IMR-90 (cell line): ENCODE measurements around the gene RAB31. TPM values are rescaled to one million over a fixed set of nuclear protein-coding genes. Genes with fewer than 3 reads are reported as not detected.

ENCODE experiments used
- ATAC-seq: fragments of 200-7000 bp; cut with Tn5 transposase; 2 replicates; pipeline ENCODE4 v1.9.1; 2020; ENCODE audit warnings: low read depth, mild to moderate bottlenecking, moderate library complexity
- BruUV-seq: library from RNA; stranded (reverse); fragments of 400-500 nt; replicated peaks from 2 replicates; lab custom pipeline; 2021; lab: Mats Ljungman, UMichigan
- CTCF ChIA-PET: fragments of 300-600 bp; formaldehyde crosslinking; extraction: SDS; loops from one replicate; lab custom pipeline; 2021; ENCODE audit warnings: antibody characterized with exemption; lab: Yijun Ruan, JAX
- POLR2A ChIA-PET: fragments of 300-600 bp; sonication (Branson Sonifier 250); formaldehyde crosslinking; loops from one replicate; lab custom pipeline; 2022; ENCODE audit warnings: antibody characterized with exemption; ENCODE audit not compliant: unreplicated experiment; lab: Charles Lee
- DNase-seq: peaks from one replicate; pipeline ENCODE4 v3.0.0; 2013
- H2AFZ ChIP-seq: replicated peaks from 2 replicates; pipeline ENCODE3; 2013; ENCODE audit warnings: low read length, mild to moderate bottlenecking; ENCODE audit not compliant: poor library complexity
- H2AK5ac ChIP-seq: 2 replicates; pipeline ENCODE4 v1.6.1; 2013; ENCODE audit warnings: low read depth, low read length, inconsistent platforms
- H2AK9ac ChIP-seq: replicated peaks from 2 replicates; pipeline ENCODE3; 2013; ENCODE audit warnings: mild to moderate bottlenecking, low read depth, low read length, moderate library complexity; ENCODE audit not compliant: poor library complexity
- H2BK120ac ChIP-seq: 2 replicates; pipeline ENCODE4 v1.6.1; 2013; ENCODE audit warnings: low read depth, low read length, inconsistent platforms
- H2BK15ac ChIP-seq: 3 replicates; pipeline ENCODE4 v1.6.1; 2013; ENCODE audit warnings: low read depth, low read length, inconsistent platforms
- H2BK20ac ChIP-seq: 2 replicates; pipeline ENCODE4 v1.6.1; 2013; ENCODE audit warnings: low read depth, mild to moderate bottlenecking, inconsistent platforms, low read length, moderate library complexity
- H2BK5ac ChIP-seq: 2 replicates; pipeline ENCODE4 v1.6.1; 2013; ENCODE audit warnings: mild to moderate bottlenecking, low read depth, low read length, inconsistent platforms; ENCODE audit not compliant: poor library complexity, severe bottlenecking
- H3K14ac ChIP-seq: replicated peaks from 2 replicates; pipeline ENCODE4 v1.6.1; 2013; ENCODE audit warnings: low read depth, low read length, inconsistent platforms
- H3K18ac ChIP-seq: 2 replicates; pipeline ENCODE4 v1.6.1; 2013; ENCODE audit warnings: low read depth, low read length, control low read depth
- H3K23ac ChIP-seq: 2 replicates; pipeline ENCODE4 v1.6.1; 2013; ENCODE audit warnings: low read depth, low read length, inconsistent platforms
- H3K27ac ChIP-seq: 2 replicates; pipeline ENCODE4 v1.5.1; 2013; ENCODE audit warnings: mild to moderate bottlenecking, control low read depth, low read length; ENCODE audit not compliant: insufficient read depth
- H3K27me3 ChIP-seq: 2 replicates; pipeline ENCODE4 v1.6.1; 2013; ENCODE audit warnings: low read length; ENCODE audit not compliant: control insufficient read depth, insufficient read depth
- H3K36me3 ChIP-seq: 2 replicates; pipeline ENCODE4 v1.6.1; 2013; ENCODE audit warnings: low read length, mixed read lengths; ENCODE audit not compliant: control insufficient read depth, insufficient read depth
- H3K4ac ChIP-seq: 2 replicates; pipeline ENCODE4 v1.6.1; 2013; ENCODE audit warnings: low read depth, low read length, inconsistent platforms
- H3K4me1 ChIP-seq: 2 replicates; pipeline ENCODE4 v1.6.1; 2013; ENCODE audit warnings: low read length, mixed read lengths; ENCODE audit not compliant: control insufficient read depth, insufficient read depth
- H3K4me2 ChIP-seq: 2 replicates; pipeline ENCODE4 v1.6.1; 2013; ENCODE audit warnings: low read depth, mild to moderate bottlenecking, control low read depth, low read length, moderate library complexity
- H3K4me3 ChIP-seq: 2 replicates; pipeline ENCODE4 v1.5.1; 2013; ENCODE audit warnings: low read depth, mild to moderate bottlenecking, control low read depth, low read length, moderate library complexity; ENCODE audit not compliant: insufficient read depth
- H3K56ac ChIP-seq: 2 replicates; pipeline ENCODE4 v1.6.1; 2013; ENCODE audit warnings: low read length, inconsistent platforms; ENCODE audit not compliant: insufficient read depth; ENCODE audit errors: extremely low read depth
- H3K79me1 ChIP-seq, 2 experiments: 2 replicates each; pipeline ENCODE4 v1.6.1; 2013; ENCODE audit warnings: low read length in 2 of 2, inconsistent platforms in 1 of 2, low read depth in 1 of 2
- H3K9ac ChIP-seq: 2 replicates; pipeline ENCODE4 v1.6.1; 2013; ENCODE audit warnings: low read depth, low read length, control low read depth
- H3K9me1 ChIP-seq: 2 replicates; pipeline ENCODE4 v1.6.1; 2013; ENCODE audit warnings: low read length, inconsistent platforms; ENCODE audit not compliant: insufficient read depth
- H3K9me3 ChIP-seq: 2 replicates; pipeline ENCODE4 v1.6.1; 2013; ENCODE audit warnings: low read length; ENCODE audit not compliant: control insufficient read depth, insufficient read depth
- H4K20me1 ChIP-seq: 2 replicates; pipeline ENCODE4 v1.6.1; 2013; ENCODE audit warnings: low read length, inconsistent platforms; ENCODE audit not compliant: insufficient read depth
- H4K5ac ChIP-seq: 2 replicates; pipeline ENCODE4 v1.6.1; 2013; ENCODE audit warnings: mild to moderate bottlenecking, low read depth, low read length, control low read depth
- H4K8ac ChIP-seq, 2 experiments: 2 replicates each; pipeline ENCODE4 v1.6.1; 2013; ENCODE audit warnings: low read depth in 2 of 2, low read length in 2 of 2, control low read depth in 1 of 2, inconsistent platforms in 1 of 2
- H4K91ac ChIP-seq: 2 replicates; pipeline ENCODE4 v1.6.1; 2013; ENCODE audit warnings: low read depth, low read length, inconsistent platforms; ENCODE audit not compliant: insufficient read depth
- BHLHE40 ChIP-seq: fragments of 150-350 bp; IDR thresholded peaks from 2 replicates; pipeline ENCODE4 v1.6.1; 2016; ENCODE audit warnings: mild to moderate bottlenecking, low read depth, low read length
- CEBPB ChIP-seq: IDR thresholded peaks from 2 replicates; pipeline ENCODE4 v1.6.1; 2012; ENCODE audit warnings: low read depth, low read length, improper control_type of control experiment
- CHD1 ChIP-seq: IDR thresholded peaks from 2 replicates; pipeline ENCODE4 v1.6.1; 2012; ENCODE audit warnings: low read depth, low read length, improper control_type of control experiment
- ELK1 ChIP-seq: fragments of 150-350 bp; IDR thresholded peaks from 2 replicates; pipeline ENCODE4 v1.6.1; 2016; ENCODE audit warnings: low read depth, mild to moderate bottlenecking, low read length, moderate library complexity, borderline replicate concordance
- MAFK ChIP-seq: IDR thresholded peaks from 2 replicates; pipeline ENCODE4 v1.6.1; 2012; ENCODE audit warnings: low read depth, low read length, improper control_type of control experiment
- MAZ ChIP-seq: IDR thresholded peaks from 2 replicates; pipeline ENCODE4 v1.6.1; 2012; ENCODE audit warnings: low read depth, mild to moderate bottlenecking, low read length, improper control_type of control experiment, moderate library complexity, borderline replicate concordance
- POLR2A ChIP-seq: IDR thresholded peaks from 2 replicates; pipeline ENCODE4 v1.6.1; 2012; ENCODE audit warnings: mild to moderate bottlenecking, low read depth, low read length
- RAD21 ChIP-seq: IDR thresholded peaks from 2 replicates; pipeline ENCODE4 v1.6.1; 2012; ENCODE audit warnings: low read length, improper control_type of control experiment
- RCOR1 ChIP-seq: IDR thresholded peaks from 2 replicates; pipeline ENCODE4 v1.6.1; 2012; ENCODE audit warnings: mild to moderate bottlenecking, low read length, improper control_type of control experiment; ENCODE audit not compliant: insufficient replicate concordance
- RFX5 ChIP-seq: IDR thresholded peaks from 2 replicates; pipeline ENCODE4 v1.8.0; 2012; ENCODE audit warnings: low read depth, mild to moderate bottlenecking, low read length, moderate library complexity
- SMC3 ChIP-seq: fragments of 150-350 bp; IDR thresholded peaks from 2 replicates; pipeline ENCODE4 v1.6.1; 2016; ENCODE audit warnings: low read depth, mild to moderate bottlenecking, antibody characterized with exemption, low read length, moderate library complexity
- USF2 ChIP-seq: fragments of 150-350 bp; IDR thresholded peaks from 2 replicates; pipeline ENCODE4 v1.6.1; 2017; ENCODE audit warnings: mild to moderate bottlenecking, antibody characterized with exemption, low read length, low read depth
- whole genome bisulfite sequencing, 2 experiments: methylation state at CpG; one replicate each; pipeline versions ENCODE4 v1.1.5 to v1.1.7; 2013; ENCODE audit warnings: missing lambda C conversion rate in 2 of 2; ENCODE audit not compliant: insufficient read length in 1 of 2; ENCODE audit errors: extremely low coverage in 2 of 2; 5-methylcytosine and 5-hydroxymethylcytosine counted together
- dilution Hi-C: fragments of 300-500 bp; cut with HindIII; formaldehyde crosslinking; loops from one replicate; pipeline ENCODE4 v1.14.3; 2018; ENCODE audit warnings: low sequenced_read_pairs; ENCODE audit not compliant: unreplicated experiment
- in situ Hi-C: fragments of 300-500 bp; cut with MboI; formaldehyde crosslinking; loops from 3 replicates; pipeline ENCODE4 v1.14.3; 2019; ENCODE audit warnings: low sequenced_read_pairs, inconsistent platforms, mixed read lengths
- intact Hi-C: fragments of 100-400 bp; cut with micrococcal nuclease; formaldehyde crosslinking; loops from 2 replicates; pipeline ENCODE4 v1.10.0; 2022
- polyA plus RNA-seq, 3 experiments: library from polyadenylated mRNA; depleted of rRNA; stranded (reverse); fragments of >200 nt; gene quantifications; 2 replicates each; pipeline ENCODE4 v1.2.3, GENCODE V29; 2012; ENCODE audit warnings: low replicate concordance in 1 of 3
- total RNA-seq: library from RNA; depleted of rRNA; stranded (reverse); fragments of >200 nt; gene quantifications from 2 replicates; pipeline ENCODE4 v1.2.3, GENCODE V29; 2012

Gene RAB31
- total and polyA plus RNA-seq, 2 of the 4 experiments (the other 2 are of a cell fraction) = 13.8 to 26.9 TPM

DNA sequence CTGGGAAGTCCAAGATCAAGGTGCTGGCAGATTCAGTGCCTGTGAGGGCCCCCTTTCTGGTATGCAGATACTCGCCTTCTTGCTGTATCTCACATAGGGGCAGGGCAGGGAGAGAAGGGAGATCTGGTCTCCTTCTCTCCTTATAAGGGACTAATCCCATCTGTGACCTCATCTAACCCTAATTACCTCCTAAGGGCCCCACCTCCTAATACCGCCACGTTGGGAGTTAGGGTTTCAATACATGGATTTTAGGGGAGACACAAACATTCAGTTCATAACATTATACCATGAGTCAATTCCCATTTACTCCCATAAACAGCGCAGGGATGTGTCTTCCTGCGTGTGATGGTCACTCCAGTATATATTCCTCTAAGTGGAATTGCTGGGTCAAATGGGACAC is 103.9 kb downstream of the RAB31 start:
- Histone ChIP-seq H2AK9ac (no peak overlapping the region), H3K9me1 (peaks cover 5% of the 10 kb centered on the region), H3K18ac (no peak overlapping the region), H3K27me3 (no peaks in the 10 kb centered on the region), H2BK120ac (no peak overlapping the region), H3K23ac (no peak overlapping the region), H4K5ac (no peak overlapping the region), H4K91ac (no peak overlapping the region), H3K27ac (no peak overlapping the region), H3K56ac (no peak overlapping the region), H3K14ac (no peak overlapping the region), H4K8ac (no peak overlapping the region), H3K4me3 (no peak overlapping the region), H2AFZ (no peak overlapping the region), H3K9ac (no peak overlapping the region), H2BK5ac (no peak overlapping the region), H3K4ac (no peak overlapping the region; the same call in 1 of the 2 replicates), H3K36me3 (peaks cover 1% of the 10 kb centered on the region; the same call in 1 of the 2 replicates), H3K9me3 (no peaks in the 10 kb centered on the region), H3K4me2 (no peak overlapping the region), H2BK20ac (peak overlapping the region; percentile 28; the same call in 1 of the 2 replicates), H4K20me1 (peaks cover 4% of the 10 kb centered on the region; the same call in 1 of the 2 replicates), H3K79me1 (peaks cover 7 to 20% of the 10 kb centered on the region in 2 experiments), H2AK5ac (peak overlapping the region; percentile 4; the same call in 1 of the 2 replicates), H3K4me1 (peaks cover 13% of the 10 kb centered on the region), H2BK15ac (no peak overlapping the region)
- dilution Hi-C loops = no loop called here
- WGBS, 2 experiments = no CpG with 5 or more reads among the region's 5 CpGs
- no peak for DNase-seq
- ATAC-seq = no peak
- intact Hi-C loops = loop anchor here (5.0 kb wide), 1 partner anchor 105 kb away; the partner anchor contains the start of gene RAB31
- BruUV-seq = no TSS peak
- POLR2A ChIA-PET = no interaction called here
- TF ChIP-seq ELK1 = no peak
- TF ChIP-seq RCOR1 = no peak
- no peak for TF ChIP-seq USF2
- TF ChIP-seq CEBPB = no peak
- no peak for TF ChIP-seq RFX5
- TF ChIP-seq POLR2A = no peak
- no peak for TF ChIP-seq SMC3
- TF ChIP-seq BHLHE40 = no peak
- no peak for TF ChIP-seq CHD1
- no peak for TF ChIP-seq MAFK
- no peak for TF ChIP-seq RAD21
- no peak for TF ChIP-seq MAZ
- CTCF ChIA-PET = no interaction called here
- in situ Hi-C loops = no loop called here
